ENCODE data around the gene SCRN1.

GRCh38 chr7:29922921-29923700, 66.5 kb downstream of the SCRN1 start:
- TF ChIP-seq POLR2A (IDR thresholded peaks at IDR 0.05) (no peak), CTCF (IDR thresholded peaks at IDR 0.05 in 4 of 5, conservative IDR thresholded peaks at IDR 0.05 in 1 of 5) (no peak)
